Activated CD8-positive, alpha-beta memory T cell treated with anti-CD3 and anti-CD28 coated beads for 36 hours (primary cell): ENCODE data around the gene NAA10. TPM values are rescaled to one million over a fixed set of nuclear protein-coding genes. Genes with fewer than 3 reads are reported as not detected.

ENCODE experiments used
- CTCF ChIA-PET: fragments of 350-600 bp; sonication (Branson Sonifier 250); formaldehyde crosslinking; loops from one replicate; lab custom pipeline; 2021; ENCODE audit warnings: antibody characterized with exemption; lab: Charles Lee
- POLR2A ChIA-PET: fragments of 350-600 bp; sonication (Branson Sonifier 250); formaldehyde crosslinking; loops from one replicate; lab custom pipeline; 2021; ENCODE audit warnings: antibody characterized with exemption; lab: Charles Lee
- total RNA-seq, 2 experiments: library from RNA; stranded (reverse); gene quantifications; one replicate each; pipeline ENCODE4 v1.2.3, GENCODE V29; 2021

NAA10 gene
- total RNA-seq, 2 experiments from 2014 or later, result 166 to 167 TPM

DNA sequence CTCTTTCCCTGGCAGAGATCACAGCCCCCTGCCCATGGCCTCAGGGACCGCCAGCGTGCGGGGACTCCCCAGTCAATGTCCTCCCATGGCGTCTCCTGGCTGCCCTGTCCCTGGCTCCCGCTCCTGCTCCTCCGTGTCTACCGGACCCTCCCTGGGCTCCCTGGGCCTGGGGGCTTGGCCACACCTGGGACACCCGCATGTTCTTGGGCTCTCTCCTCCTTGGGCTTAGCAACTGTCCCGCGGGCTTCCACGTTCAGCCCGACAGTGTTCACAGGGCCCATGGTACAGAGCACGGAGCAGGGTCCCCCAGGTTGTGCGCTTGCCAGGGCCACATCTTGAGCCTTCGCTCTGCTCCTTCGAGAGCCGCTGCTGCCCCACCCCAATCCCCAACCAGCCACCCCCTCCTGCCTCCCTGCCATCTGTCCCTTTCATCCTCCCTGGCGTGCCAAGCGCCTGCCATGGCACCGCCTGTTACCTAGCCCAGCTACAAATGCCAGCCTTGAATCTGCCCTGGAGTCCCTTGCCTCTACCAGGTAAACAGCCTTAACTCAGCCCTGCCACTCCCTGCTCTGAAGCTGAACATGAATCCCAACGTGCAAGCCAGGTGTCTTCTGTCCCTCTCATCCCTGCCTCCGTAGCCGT lies 26.5 kb downstream of the NAA10 start:
- CTCF ChIA-PET, result no interaction called here
- POLR2A ChIA-PET, result no interaction called here

DNA sequence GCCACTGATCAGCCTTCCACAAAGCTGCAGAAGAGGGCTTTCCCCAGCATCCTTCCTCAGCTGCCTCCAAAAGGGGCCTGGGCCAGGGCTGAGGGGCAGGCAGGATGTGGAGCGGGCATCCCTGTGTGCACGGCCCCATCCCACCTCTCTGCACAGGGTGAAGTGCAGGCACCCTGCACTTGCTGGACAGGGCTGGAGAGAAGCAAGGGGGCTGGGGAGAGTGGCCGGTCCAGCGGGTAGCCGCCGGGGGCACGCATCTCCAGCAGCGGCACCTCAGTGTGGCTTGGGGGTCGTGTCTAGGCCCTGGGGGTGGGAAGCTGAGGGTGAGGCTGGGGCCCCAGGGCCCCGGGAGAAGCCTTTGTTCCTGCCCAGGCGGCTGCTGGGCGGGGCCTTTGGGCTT lies 27.4 kb downstream of the NAA10 start:
- ChIA-PET CTCF (no interaction called here), POLR2A (interaction anchor here (1.3 kb wide), 1 partner anchor 18 kb away, joined by 10 read pairs; the partner anchor contains the start of gene ARHGAP4)

DNA sequence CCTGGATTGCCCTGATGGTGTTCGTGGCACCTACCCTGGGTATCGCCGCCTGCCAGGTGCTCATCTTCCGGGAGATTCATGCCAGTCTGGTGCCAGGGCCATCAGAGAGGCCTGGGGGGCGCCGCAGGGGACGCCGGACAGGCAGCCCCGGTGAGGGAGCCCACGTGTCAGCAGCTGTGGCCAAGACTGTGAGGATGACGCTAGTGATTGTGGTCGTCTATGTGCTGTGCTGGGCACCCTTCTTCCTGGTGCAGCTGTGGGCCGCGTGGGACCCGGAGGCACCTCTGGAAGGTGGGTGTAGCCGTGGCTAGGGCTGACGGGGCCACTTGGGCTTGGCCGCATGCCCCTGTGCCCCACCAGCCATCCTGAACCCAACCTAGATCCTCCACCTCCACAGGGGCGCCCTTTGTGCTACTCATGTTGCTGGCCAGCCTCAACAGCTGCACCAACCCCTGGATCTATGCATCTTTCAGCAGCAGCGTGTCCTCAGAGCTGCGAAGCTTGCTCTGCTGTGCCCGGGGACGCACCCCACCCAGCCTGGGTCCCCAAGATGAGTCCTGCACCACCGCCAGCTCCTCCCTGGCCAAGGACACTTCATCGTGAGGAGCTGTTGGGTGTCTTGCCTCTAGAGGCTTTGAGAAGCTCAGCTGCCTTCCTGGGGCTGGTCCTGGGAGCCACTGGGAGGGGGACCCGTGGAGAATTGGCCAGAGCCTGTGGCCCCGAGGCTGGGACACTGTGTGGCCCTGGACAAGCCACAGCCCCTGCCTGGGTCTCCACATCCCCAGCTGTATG lies 28.5 kb downstream of the NAA10 start:
- CTCF ChIA-PET, result interaction anchor here (0.8 kb wide), 1 partner anchor 41 kb away, joined by 4 read pairs; no protein-coding TSS in a partner anchor
- POLR2A ChIA-PET, result interaction anchor here (1.3 kb wide), 1 partner anchor 20 kb away, joined by 10 read pairs; the partner anchor contains the start of gene ARHGAP4

DNA sequence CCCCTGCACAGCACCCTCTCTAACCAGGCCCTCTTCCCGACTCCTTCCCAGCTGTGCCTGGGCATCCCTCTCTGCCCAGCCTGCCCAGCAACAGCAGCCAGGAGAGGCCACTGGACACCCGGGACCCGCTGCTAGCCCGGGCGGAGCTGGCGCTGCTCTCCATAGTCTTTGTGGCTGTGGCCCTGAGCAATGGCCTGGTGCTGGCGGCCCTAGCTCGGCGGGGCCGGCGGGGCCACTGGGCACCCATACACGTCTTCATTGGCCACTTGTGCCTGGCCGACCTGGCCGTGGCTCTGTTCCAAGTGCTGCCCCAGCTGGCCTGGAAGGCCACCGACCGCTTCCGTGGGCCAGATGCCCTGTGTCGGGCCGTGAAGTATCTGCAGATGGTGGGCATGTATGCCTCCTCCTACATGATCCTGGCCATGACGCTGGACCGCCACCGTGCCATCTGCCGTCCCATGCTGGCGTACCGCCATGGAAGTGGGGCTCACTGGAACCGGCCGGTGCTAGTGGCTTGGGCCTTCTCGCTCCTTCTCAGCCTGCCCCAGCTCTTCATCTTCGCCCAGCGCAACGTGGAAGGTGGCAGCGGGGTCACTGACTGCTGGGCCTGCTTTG lies 29.2 kb downstream of the NAA10 start:
- CTCF ChIA-PET, result no interaction called here
- POLR2A ChIA-PET, result no interaction called here

DNA sequence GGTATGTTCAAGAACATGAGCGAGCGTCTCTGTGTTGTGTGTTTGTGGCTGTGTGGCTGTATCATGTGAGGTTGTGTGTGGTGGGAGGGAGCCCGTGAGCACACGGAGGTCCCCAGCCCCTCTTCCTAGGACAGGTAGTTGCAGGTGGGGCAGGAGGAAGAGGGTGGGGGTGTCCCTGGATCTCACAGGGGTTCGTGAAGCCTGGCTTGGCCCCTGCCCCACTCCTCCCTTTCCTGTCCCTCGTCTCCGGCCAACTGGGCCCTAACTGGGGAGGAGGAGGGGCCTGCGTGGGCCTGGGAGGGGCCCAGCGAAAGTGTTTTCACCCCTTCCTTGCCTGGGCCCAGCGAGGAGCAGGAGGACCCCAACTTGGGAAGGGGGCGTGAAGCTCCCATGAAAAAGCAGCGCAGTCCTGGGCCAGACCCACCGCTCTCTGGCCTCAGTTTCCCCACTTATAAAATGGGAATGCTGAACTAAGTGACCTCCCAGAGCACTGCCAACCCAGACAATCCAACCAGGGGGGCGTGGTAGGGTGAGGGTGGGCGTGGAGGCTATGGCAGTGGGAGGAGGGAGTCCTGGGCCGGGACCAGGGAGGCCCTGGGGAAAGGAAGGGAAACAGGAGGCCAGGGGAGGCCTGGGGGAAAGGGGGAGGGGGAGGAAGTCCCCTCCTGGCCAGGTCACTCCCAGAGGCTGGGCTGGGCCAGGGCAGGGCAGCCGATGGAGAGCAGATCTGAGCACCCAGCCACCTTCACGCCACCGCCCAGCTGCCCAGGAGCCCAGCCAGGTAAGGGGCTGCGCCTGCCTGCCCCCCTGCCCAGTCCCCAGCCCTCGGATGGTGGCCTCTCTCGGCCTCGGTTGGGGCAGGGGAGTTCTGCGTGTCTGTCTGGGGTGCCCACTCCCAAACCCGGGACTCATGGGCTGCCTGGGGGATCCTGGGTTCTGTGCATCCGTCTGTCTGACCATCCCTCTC lies 30.6 kb downstream of the NAA10 start, which contains the start of gene AVPR2:
AVPR2 (plus strand) TSS at position 683 of the 967 bp plus-strand sequence. CDS start 473 bp downstream, outside the sequence.
- CTCF ChIA-PET, result no interaction called here
- POLR2A ChIA-PET, result no interaction called here

DNA sequence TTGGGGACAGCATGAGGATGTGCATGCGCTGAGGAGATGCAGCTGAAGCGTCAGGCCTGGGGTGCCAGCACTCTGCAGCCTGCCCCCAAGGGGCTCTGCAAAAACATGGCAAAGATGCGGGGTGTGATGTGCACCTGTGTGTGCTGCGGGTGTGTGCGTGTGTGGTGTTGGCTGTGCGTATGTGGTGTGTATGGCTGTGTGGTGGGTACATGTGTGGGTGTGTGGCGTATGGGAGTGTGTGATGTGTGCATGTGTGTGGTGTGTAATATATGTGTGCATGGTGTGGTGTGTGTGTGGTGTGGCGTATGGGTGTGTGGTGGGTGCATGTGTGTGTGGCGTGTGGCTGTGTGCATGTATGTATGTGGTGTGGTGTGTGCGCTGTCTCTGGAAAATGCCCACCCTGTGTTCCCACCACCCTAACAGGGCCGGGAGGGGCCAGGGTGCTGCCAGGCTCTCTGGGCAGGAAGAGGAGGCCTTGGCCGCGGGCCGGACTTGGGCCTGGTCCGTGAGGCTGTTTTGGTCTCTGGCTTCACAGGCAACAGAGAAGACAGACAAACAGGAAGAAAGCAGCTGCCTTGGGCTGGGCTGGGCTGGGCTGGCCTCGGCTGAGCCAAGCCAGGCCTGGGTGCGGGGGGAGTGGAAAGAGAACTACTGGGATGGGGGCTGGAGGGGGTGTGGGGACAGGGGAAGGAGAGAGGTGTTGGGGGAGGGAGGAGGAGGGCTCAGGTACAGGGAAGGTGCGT lies 31.4 kb downstream of the NAA10 start:
- POLR2A ChIA-PET, result no interaction called here
- CTCF ChIA-PET, result no interaction called here

DNA sequence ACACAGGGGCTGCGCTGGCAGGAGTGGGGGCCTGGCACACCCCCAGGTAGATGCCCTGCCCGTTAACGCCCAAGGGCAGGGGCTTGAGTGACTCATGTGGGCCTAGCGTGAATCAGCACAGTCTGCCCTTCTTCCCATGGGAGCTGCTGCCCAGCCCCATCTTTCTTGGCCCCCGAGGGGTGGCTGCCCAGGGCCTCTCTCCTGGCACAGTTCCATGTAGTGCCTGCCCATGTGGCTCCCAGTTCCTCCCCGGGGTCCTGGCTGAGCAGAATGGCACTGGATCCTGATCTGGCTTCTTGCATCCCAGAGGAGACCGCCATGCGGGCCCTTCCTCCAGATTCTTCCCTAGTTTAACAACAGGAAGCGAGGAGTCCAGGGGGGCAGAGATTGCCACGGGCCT lies 32.5 kb downstream of the NAA10 start:
- ChIA-PET POLR2A (no interaction called here), CTCF (no interaction called here)

DNA sequence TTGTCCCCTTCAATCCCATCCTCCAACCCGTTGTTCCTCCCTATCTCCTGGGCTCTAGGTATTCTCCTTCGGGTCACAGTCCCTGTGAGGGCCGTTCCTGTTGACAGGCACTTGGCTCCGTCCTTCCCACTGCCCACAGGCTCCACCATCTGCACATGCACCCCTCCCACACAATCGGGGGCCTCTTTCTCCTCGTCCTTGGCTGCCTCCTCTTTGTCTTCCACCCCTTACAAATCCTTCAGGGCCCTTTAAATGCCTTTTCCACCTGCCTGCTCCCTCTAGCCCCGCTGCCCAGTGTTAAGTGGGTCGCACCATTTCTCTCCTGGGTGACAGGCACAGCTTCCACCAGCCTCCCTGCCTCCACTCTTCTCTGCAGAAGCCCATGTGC lies 33.1 kb downstream of the NAA10 start:
- POLR2A ChIA-PET, result no interaction called here
- CTCF ChIA-PET, result no interaction called here

DNA sequence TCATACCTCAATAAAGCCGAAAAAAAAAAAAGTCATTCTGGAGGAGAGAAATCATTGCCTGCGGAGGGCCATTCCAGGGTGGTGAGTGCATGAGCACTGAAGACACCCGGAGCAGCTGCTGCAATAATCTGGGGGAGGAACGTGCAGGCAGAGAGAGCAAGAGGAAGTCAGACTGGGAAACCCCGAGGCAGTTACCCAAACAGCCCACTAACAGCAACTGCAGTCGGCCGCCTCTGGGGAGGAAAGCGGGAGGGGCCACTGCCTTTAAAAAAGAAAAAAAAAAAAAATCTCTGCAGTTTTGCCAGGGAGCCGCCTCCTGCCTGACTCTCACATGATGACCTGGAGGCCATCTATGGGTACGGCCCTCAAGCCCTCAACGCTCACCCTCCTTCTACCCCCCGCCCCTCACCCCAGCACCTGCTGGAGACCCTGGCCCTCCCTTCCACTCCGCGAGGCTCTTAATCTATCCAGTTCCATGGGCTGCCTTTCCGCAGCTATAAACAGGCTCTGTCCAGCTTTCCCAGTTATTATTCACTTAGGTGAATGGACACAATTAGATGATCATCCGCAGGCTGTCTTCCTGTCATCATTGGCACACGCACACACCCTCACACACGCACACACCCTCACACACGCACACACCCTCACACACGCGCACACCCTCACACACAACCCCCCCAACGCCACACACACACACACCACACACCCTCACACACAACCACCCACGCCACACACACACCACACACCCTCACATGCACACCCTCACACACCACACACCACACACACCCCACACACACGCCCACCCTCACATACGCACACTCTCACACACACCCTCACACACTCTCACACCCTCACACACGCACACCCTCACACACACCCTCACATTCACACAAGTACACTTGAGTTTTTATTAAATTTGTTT lies 33.7 kb downstream of the NAA10 start:
- CTCF ChIA-PET, result no interaction called here
- POLR2A ChIA-PET, result interaction anchor here (0.6 kb wide), 1 partner anchor 176 kb away, joined by 3 read pairs; no protein-coding TSS in a partner anchor

DNA sequence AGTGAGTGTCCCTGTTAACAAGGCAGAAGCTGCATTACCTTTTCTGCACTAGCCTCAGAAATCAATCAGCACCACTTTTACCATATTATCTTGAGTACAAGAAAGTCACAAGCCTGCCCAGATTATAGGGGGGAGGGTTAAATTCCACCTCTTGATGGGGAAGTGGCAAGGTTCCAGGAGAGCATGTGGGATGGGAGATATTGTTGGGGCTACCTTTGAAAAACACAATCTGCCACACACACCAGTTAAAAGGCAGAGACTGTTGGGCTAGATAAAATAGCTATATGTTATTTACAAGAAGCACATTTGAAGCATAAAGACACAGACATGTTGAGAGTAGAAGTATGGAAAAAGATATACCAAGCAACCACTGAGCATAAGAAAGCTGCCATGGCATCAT lies 36.9 kb downstream of the NAA10 start:
- ChIA-PET POLR2A (interaction anchor here (0.7 kb wide), 1 partner anchor 119 kb away, joined by 8 read pairs; no protein-coding TSS in a partner anchor), CTCF (no interaction called here)

DNA sequence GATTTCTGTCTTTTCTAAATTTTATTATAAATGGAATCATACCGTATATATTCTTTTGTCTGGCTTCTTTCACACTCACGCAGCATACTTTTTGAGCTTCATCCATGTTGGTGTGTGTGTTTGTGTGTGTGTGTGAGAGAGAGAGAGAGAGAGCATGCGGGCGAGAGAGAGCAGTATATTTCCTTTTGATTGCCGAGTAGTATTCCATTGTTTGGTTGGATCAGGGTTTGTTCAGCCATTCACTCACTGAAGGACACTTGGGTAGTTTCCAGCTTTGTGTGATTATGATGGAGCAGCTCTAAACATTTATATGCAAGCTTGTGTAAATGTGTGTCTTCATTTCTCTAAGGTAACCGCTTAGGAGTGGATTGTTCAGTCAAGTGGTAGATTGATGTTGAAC lies 45.7 kb downstream of the NAA10 start:
- CTCF ChIA-PET, result no interaction called here
- POLR2A ChIA-PET, result no interaction called here

DNA sequence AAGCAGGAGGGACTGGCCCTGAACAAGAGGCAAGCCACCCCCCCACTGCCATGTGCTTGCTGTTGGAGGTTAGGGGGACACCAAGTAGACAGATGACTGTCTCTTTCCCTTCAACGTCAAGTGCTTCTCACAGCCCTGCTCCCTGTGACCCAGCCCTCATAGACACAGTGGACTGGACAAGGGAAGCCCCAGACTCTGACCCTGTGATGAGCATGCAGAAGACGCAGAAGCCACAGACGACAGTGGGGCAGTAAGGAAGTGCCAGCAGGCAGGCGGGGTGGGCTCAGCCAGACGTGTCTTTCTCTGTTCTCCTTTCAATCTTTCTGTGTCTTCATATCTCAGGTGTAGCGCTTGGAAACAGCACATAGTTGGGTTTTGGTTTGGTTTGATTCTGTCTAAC lies 46.5 kb downstream of the NAA10 start:
- CTCF ChIA-PET, result no interaction called here
- POLR2A ChIA-PET, result no interaction called here

DNA sequence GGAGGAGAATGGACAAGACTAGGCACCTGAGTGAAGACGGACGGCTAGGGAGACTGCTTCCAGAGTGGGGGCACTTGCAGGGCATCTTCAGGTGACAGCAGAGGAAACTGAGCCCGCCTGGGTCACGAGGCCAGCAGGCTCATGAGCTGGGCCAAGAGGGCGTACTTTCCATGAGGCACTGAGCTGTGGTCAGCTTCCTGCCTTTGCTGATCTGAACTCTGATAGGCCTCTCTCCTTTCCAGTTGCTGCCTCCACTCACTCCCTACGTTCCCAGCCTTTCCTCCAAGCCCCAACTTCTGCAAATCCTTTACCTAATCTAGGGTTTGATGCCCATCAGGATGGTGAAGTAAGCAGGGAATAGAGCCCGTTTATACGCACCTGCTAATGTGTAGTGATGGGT lies 47.5 kb downstream of the NAA10 start:
- ChIA-PET CTCF (no interaction called here), POLR2A (interaction anchor here (0.5 kb wide), 1 partner anchor 130 kb away, joined by 4 read pairs; no protein-coding TSS in a partner anchor)

DNA sequence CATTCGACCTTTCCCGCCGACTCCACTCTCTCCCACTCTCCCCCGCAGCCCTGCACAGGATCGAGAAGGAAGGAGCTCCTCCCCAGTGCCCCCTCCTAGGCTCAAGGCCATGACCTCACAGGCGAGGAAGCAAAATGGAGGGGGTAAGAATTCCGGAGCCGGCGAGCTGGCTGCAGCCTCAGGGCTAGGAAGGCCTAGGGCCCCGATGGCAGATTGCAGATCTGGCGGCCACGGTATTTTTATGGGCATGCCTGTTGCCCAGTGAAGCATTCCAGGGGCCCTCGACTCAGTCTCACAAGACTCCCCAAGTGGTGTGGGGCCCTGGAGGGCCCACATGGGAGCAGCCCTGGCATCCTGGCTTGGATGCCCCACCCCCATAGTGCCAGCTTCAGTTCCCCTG lies 47.9 kb downstream of the NAA10 start:
- ChIA-PET CTCF (no interaction called here), POLR2A (interaction anchor here (0.5 kb wide), 1 partner anchor 130 kb away, joined by 4 read pairs; no protein-coding TSS in a partner anchor)

DNA sequence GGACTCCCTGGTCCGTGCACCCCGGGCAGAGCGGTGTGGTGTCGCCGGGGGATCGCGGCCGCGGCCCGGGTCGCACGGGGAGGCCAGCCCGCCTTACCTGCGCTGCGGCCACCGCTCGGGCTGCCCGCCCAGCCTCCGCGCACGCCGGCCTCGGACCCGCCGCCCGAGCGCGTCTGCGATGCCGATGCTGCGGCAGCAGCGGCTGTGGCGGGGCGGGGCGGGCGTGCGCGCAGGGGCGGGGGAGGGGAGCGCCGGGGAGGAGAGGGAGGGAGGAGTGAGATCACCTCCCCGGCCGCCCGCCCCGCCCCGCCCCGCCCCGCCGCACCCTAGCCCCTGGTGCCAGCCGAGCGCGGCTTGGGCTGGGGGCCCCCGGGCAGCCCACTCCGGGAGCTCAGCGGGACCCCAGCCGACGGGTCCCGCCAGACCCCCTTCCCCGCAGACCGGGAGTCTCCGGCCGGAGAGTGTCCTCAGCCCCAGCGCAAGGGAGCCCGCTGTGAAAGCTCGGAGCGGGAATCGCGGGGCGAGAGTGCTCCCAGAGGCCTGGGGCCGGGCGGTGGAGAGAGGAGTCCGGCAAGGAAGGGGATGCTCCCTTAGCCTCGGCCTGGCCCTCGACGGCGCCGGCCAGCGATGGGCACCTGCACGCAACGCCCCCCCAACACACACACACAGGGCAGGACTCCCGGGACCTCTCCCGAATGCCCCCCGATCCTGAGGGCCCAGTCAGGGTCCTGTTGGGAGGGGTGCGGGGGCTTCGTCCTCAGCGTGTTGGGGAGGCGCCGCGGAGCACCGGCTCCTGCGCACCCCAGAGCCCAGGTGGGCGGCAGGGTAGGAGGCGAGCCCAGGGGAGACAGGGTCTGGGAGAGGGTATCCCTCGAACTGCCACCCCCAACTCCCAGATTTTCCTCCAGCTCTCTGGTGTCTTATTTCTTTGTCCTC lies 48.6 kb downstream of the NAA10 start, which contains the start of gene L1CAM:
L1CAM (minus strand) TSS at position 206 of the 936 bp plus-strand sequence. CDS start 10,337 bp downstream, outside the sequence.
- CTCF ChIA-PET, result no interaction called here
- POLR2A ChIA-PET, result no interaction called here

DNA sequence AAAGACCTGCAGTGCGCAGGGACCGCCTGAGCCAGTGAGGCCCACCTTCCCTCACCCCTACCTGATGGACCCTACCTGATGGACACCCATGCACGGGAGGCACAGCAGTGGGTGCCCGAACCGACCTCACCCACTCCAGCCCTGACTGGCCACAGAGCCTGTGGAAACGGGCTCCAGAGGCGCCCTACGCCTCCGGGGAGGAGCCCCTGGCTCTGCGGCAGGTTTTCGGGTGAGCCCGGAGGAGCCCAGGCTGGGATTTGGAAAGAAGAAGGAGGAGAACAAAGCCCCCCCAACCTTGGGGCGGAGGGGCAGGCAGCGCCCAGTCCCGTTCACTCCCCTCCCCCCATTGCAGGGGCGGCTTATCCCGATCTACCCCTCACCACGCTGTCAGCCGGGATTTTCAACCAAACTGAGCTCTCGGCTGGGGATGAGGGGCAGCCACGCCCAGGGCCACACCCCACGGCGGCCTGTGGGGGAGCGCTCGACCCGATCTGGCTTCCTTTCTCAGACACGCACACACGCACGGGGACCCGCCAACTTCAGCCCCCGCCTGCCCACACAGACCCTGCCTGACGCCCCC lies 49.5 kb downstream of the NAA10 start:
- ChIA-PET POLR2A (no interaction called here), CTCF (no interaction called here)
